GM12878 (cell line): Measurements from ENCODE around the gene MAPT. TPM values are rescaled to one million over a fixed set of nuclear protein-coding genes. Genes with fewer than 3 reads are reported as not detected.

Experiments
- ATAC-seq: fragments of 200-7000 bp; cut with Tn5 transposase; 3 replicates; pipeline ENCODE4 v1.9.1; 2020; ENCODE audit warnings: mild to moderate bottlenecking, moderate library complexity
- BruUV-seq: library from RNA; stranded (reverse); fragments of 400-500 nt; replicated peaks from 2 replicates; lab custom pipeline; 2021; lab: Mats Ljungman, UMichigan
- CTCF ChIA-PET: fragments of 300-600 bp; sonication (Branson Sonifier 250); formaldehyde crosslinking; extraction: SDS; loops from one replicate; lab custom pipeline; 2021; ENCODE audit warnings: inconsistent platforms; lab: Yijun Ruan, JAX
- POLR2A ChIA-PET: fragments of 350-600 bp; formaldehyde crosslinking; extraction: SDS; loops from one replicate; lab custom pipeline; 2021; ENCODE audit warnings: inconsistent platforms; lab: Charles Lee
- RAD21 ChIA-PET: fragments of 300-600 bp; sonication (Branson Sonifier 250); formaldehyde crosslinking; loops from one replicate; lab custom pipeline; 2023; ENCODE audit warnings: antibody characterized with exemption; ENCODE audit not compliant: unreplicated experiment; lab: Charles Lee
- SMC1A ChIA-PET: fragments of 300-600 bp; sonication (Branson Sonifier 250); formaldehyde crosslinking; loops from one replicate; lab custom pipeline; 2023; ENCODE audit not compliant: unreplicated experiment, uncharacterized antibody; lab: Charles Lee
- DNase-seq: peaks from one replicate; pipeline ENCODE4 v3.0.0-alpha.2; 2011; ENCODE audit warnings: low read depth, low spot score
- FAIRE-seq: peaks from 3 replicates; lab custom pipeline; 2011; peaks lifted over from hg19 to GRCh38; lab: Jason Lieb, UNC
- H2AFZ ChIP-seq: 2 replicates; pipeline ENCODE4 v1.6.0; 2011; ENCODE audit warnings: low read depth, low read length, control low read depth; ENCODE audit not compliant: control insufficient read depth
- H3K27ac ChIP-seq: 2 replicates; pipeline ENCODE4 v1.5.1; 2011; ENCODE audit warnings: control low read depth; ENCODE audit not compliant: control insufficient read depth, insufficient read depth
- H3K27me3 ChIP-seq, 2 experiments: replicated peaks in 1 of 2; 2 replicates each; pipeline versions ENCODE4 v1.6.0 to v1.6.1; 2011; ENCODE audit warnings: low read length in 1 of 2; ENCODE audit not compliant: control insufficient read depth in 2 of 2, insufficient read depth in 2 of 2
- H3K36me3 ChIP-seq, 2 experiments: 2 replicates each; pipeline ENCODE4 v1.5.1; 2011; ENCODE audit warnings: low read length in 1 of 2; ENCODE audit not compliant: control insufficient read depth in 2 of 2, insufficient read depth in 2 of 2
- H3K4me1 ChIP-seq: 2 replicates; pipeline ENCODE4 v1.6.1; 2011; ENCODE audit warnings: mild to moderate bottlenecking, low read length, moderate library complexity, mixed read lengths; ENCODE audit not compliant: control insufficient read depth, insufficient read depth
- H3K4me2 ChIP-seq: 2 replicates; pipeline ENCODE4 v1.6.0; 2011; ENCODE audit warnings: control low read depth; ENCODE audit not compliant: control insufficient read depth, insufficient read depth
- H3K4me3 ChIP-seq: fragments of 200-600 bp; sonication (generic); 2 replicates; pipeline ENCODE4 v1.5.1; 2016
- H3K79me2 ChIP-seq: 2 replicates; pipeline ENCODE4 v1.6.0; 2011; ENCODE audit warnings: low read length; ENCODE audit not compliant: control insufficient read depth, insufficient read depth
- H3K9ac ChIP-seq: 2 replicates; pipeline ENCODE4 v1.8.0; 2011; ENCODE audit warnings: low read length, control low read depth, mixed read lengths; ENCODE audit not compliant: control insufficient read depth, insufficient read depth
- H3K9me3 ChIP-seq: replicated peaks from 3 replicates; pipeline ENCODE4 v1.5.1; 2011; ENCODE audit warnings: mild to moderate bottlenecking, low read length; ENCODE audit not compliant: control insufficient read depth, insufficient read depth
- H4K20me1 ChIP-seq: 2 replicates; pipeline ENCODE4 v1.6.0; 2011; ENCODE audit not compliant: control insufficient read depth, insufficient read depth
- ASH2L ChIP-seq: fragments of 300-600, 200-600 bp; sonication (generic); IDR thresholded peaks from 2 replicates; pipeline ENCODE4 v1.6.1; 2017; ENCODE audit warnings: low read depth, mild to moderate bottlenecking, borderline replicate concordance
- DPF2 ChIP-seq: fragments of 450-650 bp; IDR thresholded peaks from 2 replicates; pipeline ENCODE4 v1.6.1; 2017; ENCODE audit warnings: mild to moderate bottlenecking
- EED ChIP-seq: sonication (generic); IDR thresholded peaks from 2 replicates; pipeline ENCODE4 v1.6.1; 2016; ENCODE audit warnings: antibody characterized with exemption, low read depth
- HDGF ChIP-seq: fragments of 450-650 bp; IDR thresholded peaks from 2 replicates; pipeline ENCODE4 v1.6.1; 2016; ENCODE audit warnings: antibody characterized with exemption
- IKZF2 ChIP-seq, 2 experiments: fragments of 450-650 bp; IDR thresholded peaks; 2 replicates each; pipeline ENCODE4 v1.6.1; 2017; ENCODE audit warnings: mild to moderate bottlenecking in 2 of 2, moderate library complexity in 2 of 2
- JUNB ChIP-seq: IDR thresholded peaks from 2 replicates; pipeline ENCODE4 v1.6.1; 2016; ENCODE audit warnings: antibody characterized with exemption, mild to moderate bottlenecking
- MTA2 ChIP-seq: fragments of 450-650 bp; IDR thresholded peaks from 2 replicates; pipeline ENCODE4 v1.6.1; 2016; ENCODE audit warnings: low read depth, mild to moderate bottlenecking, moderate library complexity
- NFYA ChIP-seq: IDR thresholded peaks from 2 replicates; pipeline ENCODE4 v1.6.1; 2011; ENCODE audit warnings: low read depth, mild to moderate bottlenecking, low read length, improper control_type of control experiment, borderline replicate concordance
- POU2F2 ChIP-seq: IDR thresholded peaks from 3 replicates; pipeline ENCODE4 v1.6.1; 2011; ENCODE audit warnings: low read depth, mild to moderate bottlenecking, low read length, borderline replicate concordance
- RUNX3 ChIP-seq: IDR thresholded peaks from 2 replicates; pipeline ENCODE4 v1.6.1; 2012; ENCODE audit warnings: low read length, inconsistent platforms
- SPI1 ChIP-seq: IDR thresholded peaks from 2 replicates; pipeline ENCODE4 v1.6.1; 2011; ENCODE audit warnings: low read depth, mild to moderate bottlenecking, low read length, moderate library complexity, borderline replicate concordance; ENCODE audit not compliant: insufficient read depth
- SREBF2 ChIP-seq: IDR thresholded peaks from 2 replicates; pipeline ENCODE4 v1.6.1; 2012; ENCODE audit warnings: mild to moderate bottlenecking, low read length
- TAF1 ChIP-seq: IDR thresholded peaks from 2 replicates; pipeline ENCODE4 v1.6.1; 2011; ENCODE audit warnings: mild to moderate bottlenecking, low read depth, low read length, borderline replicate concordance
- TCF12 ChIP-seq: IDR thresholded peaks from 2 replicates; pipeline ENCODE4 v1.6.1; 2011; ENCODE audit warnings: low read depth, mild to moderate bottlenecking, low read length
- TCF7 ChIP-seq: IDR thresholded peaks from 2 replicates; pipeline ENCODE4 v1.6.1; 2014; ENCODE audit warnings: antibody characterized with exemption, borderline replicate concordance
- ZSCAN29 ChIP-seq: fragments of 450-650 bp; IDR thresholded peaks from 2 replicates; pipeline ENCODE4 v1.6.1; 2017; ENCODE audit warnings: mild to moderate bottlenecking, moderate library complexity
- WGBS: methylation state at CpG from one replicate; pipeline ENCODE4 v1.1.6; 2016; ENCODE audit warnings: low lambda C conversion rate; ENCODE audit not compliant: insufficient replicate concordance, insufficient coverage; ENCODE audit errors: missing lambda C conversion rate; 5-methylcytosine and 5-hydroxymethylcytosine counted together
- in situ Hi-C: fragments of 300-500 bp; cut with MboI; formaldehyde crosslinking; loops from 9 replicates; pipeline ENCODE4 v1.14.3; 2018; ENCODE audit warnings: mixed read lengths
- intact Hi-C: fragments of 100-400 bp; cut with micrococcal nuclease; formaldehyde crosslinking; loops from one replicate; pipeline ENCODE4 v1.14.2; 2022; ENCODE audit not compliant: unreplicated experiment
- polyA plus RNA-seq, 11 experiments: library from polyadenylated mRNA; depleted of rRNA in 4 of 11; unstranded in 6 of 11; stranded (reverse) in 5 of 11; fragments of >200 nt; fragmentation: Nextera tagmentation in 4 of 11; fragmentation: Illumina TruSeq in 1 of 11; extraction: Ambion mirVana in 4 of 11; extraction: Trizol in 1 of 11; gene quantifications; 1 replicate in 1 of 11; 2 replicates in 10 of 11; pipeline versions ENCODE4 v1.2.1 to v1.2.3, GENCODE V29; 2011 to 2016; ENCODE audit warnings: inconsistent platforms in 2 of 11, missing spikeins in 2 of 11, low read depth in 1 of 11
- total RNA-seq, 4 experiments: library from RNA; depleted of rRNA in 3 of 4; stranded (reverse); fragments of >200 nt in 3 of 4; fragmentation: Illumina TruSeq in 1 of 4; extraction: Trizol in 1 of 4; gene quantifications; 2 replicates each; pipeline versions ENCODE4 v1.2.1 to v1.2.3, GENCODE V29; 2013 to 2021
- TF ChIP-seq, protein P1 (sequence below): fragments of 450-650 bp; IDR thresholded peaks from 2 replicates; pipeline ENCODE4 v1.6.1; 2016; ENCODE audit warnings: mild to moderate bottlenecking
- TF ChIP-seq, protein P2 (sequence below): fragments of 450-650 bp; formaldehyde crosslinking; IDR thresholded peaks from 2 replicates; pipeline ENCODE4 v1.4.0; 2020; ENCODE audit warnings: mild to moderate bottlenecking, moderate library complexity

Gene MAPT
- total and polyA plus RNA-seq, 10 of the 15 experiments (the other 5 are each of a cell fraction or from before 2014, with no cell fraction given), result under 0.01 to 0.05 (median 0.03) TPM; not detected in 7

DNA sequence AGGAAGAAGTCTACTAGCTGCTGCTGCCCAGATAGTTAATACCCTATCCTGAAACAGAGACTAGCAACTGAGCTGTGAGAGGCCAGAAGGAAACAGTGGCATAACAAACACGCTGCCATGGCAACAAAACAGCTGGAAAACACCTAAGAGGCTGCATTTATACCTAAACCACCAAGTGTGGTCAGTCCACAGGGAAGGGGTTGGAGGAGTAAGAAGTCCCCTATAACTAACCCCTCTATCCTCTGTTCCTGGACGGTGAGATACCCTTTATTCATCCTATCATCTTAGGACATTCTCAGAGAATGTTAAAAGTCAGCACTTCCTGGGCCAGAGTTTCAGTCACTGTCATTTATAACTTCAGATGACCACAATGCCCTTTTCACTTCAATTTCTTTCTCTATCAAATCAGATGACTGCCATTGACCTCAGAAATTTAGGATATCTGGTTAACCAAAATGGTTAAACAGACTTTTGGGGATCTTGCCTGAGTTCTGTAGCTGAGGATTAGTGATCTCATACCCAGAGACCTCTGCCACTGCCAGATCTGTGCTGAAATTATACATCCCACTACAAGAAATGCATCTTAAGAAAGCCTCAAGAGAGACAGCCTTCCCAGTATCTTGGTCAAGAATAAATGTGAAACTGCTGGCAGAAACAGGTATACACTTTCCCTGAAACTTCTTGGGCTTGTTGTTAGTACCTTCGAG, 140.9 kb downstream of the MAPT start:
- ChIA-PET CTCF (interaction anchor here (0.7 to 4.4 kb wide), 9 partner anchors 9 to 178 kb away, joined by 3 to 38 read pairs (median 4); no protein-coding TSS in a partner anchor), POLR2A (no interaction called here), SMC1A (interaction anchor here (0.9 to 2.0 kb wide), 7 partner anchors 9 to 178 kb away, joined by 3 to 9 read pairs (median 3); no protein-coding TSS in a partner anchor), RAD21 (interaction anchor here (0.6 to 1.2 kb wide), 6 partner anchors 10 to 252 kb away, joined by 3 to 5 read pairs (median 3); no protein-coding TSS in a partner anchor)
- H3K27me3 ChIP-seq, result no peaks in the 10 kb centered on the region
- H3K9me3 ChIP-seq, result no peaks in the 10 kb centered on the region
- peak; percentile 65 for FAIRE-seq
- intact Hi-C loops (no loop called here), in situ Hi-C loops (no loop called here)
- H3K4me1 ChIP-seq, result peaks cover 15% of the 10 kb centered on the region
- H3K27ac ChIP-seq, result peak overlapping the region; percentile 1; the same call in 1 of the 2 replicates
- H3K4me3 ChIP-seq, result no peak overlapping the region
- H3K36me3 ChIP-seq, result peaks cover 40 to 58% of the 10 kb centered on the region in 2 experiments
- no peaks in the 10 kb centered on the region for H4K20me1 ChIP-seq
- DNase-seq, result no peak
- 52% methylated on average over 3 of the region's 3 CpGs for WGBS
- BruUV-seq, result no TSS peak
- no peak overlapping the region for H2AFZ ChIP-seq
- no peak overlapping the region for H3K9ac ChIP-seq
- H3K79me2 ChIP-seq, result no peaks in the 10 kb centered on the region
- ATAC-seq, result peak; percentile 88
- peak overlapping the region; percentile 38 for H3K4me2 ChIP-seq
- no peak for TF ChIP-seq ZSCAN29
- TF ChIP-seq, protein P1, sequence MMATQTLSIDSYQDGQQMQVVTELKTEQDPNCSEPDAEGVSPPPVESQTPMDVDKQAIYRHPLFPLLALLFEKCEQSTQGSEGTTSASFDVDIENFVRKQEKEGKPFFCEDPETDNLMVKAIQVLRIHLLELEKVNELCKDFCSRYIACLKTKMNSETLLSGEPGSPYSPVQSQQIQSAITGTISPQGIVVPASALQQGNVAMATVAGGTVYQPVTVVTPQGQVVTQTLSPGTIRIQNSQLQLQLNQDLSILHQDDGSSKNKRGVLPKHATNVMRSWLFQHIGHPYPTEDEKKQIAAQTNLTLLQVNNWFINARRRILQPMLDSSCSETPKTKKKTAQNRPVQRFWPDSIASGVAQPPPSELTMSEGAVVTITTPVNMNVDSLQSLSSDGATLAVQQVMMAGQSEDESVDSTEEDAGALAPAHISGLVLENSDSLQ, result peak; percentile 37; the same call in 1 of the 2 replicates
- TF ChIP-seq MTA2, result no peak
- peak; percentile 63; the same call in 1 of the 2 replicates for TF ChIP-seq EED
- peak; percentile 16; the same call in 1 of the 2 replicates for TF ChIP-seq DPF2
- TF ChIP-seq TCF12, result 0 out of 2 replicates have a peak, but pooled peaks have one; percentile 23
- no peak for TF ChIP-seq NFYA
- TF ChIP-seq JUNB, result peak; percentile 16; the same call in 1 of the 2 replicates
- no peak for TF ChIP-seq POU2F2
- peak; percentile 63 to 72 for TF ChIP-seq IKZF2 (IDR thresholded peaks at IDR 0.05)
- TF ChIP-seq, protein P2, sequence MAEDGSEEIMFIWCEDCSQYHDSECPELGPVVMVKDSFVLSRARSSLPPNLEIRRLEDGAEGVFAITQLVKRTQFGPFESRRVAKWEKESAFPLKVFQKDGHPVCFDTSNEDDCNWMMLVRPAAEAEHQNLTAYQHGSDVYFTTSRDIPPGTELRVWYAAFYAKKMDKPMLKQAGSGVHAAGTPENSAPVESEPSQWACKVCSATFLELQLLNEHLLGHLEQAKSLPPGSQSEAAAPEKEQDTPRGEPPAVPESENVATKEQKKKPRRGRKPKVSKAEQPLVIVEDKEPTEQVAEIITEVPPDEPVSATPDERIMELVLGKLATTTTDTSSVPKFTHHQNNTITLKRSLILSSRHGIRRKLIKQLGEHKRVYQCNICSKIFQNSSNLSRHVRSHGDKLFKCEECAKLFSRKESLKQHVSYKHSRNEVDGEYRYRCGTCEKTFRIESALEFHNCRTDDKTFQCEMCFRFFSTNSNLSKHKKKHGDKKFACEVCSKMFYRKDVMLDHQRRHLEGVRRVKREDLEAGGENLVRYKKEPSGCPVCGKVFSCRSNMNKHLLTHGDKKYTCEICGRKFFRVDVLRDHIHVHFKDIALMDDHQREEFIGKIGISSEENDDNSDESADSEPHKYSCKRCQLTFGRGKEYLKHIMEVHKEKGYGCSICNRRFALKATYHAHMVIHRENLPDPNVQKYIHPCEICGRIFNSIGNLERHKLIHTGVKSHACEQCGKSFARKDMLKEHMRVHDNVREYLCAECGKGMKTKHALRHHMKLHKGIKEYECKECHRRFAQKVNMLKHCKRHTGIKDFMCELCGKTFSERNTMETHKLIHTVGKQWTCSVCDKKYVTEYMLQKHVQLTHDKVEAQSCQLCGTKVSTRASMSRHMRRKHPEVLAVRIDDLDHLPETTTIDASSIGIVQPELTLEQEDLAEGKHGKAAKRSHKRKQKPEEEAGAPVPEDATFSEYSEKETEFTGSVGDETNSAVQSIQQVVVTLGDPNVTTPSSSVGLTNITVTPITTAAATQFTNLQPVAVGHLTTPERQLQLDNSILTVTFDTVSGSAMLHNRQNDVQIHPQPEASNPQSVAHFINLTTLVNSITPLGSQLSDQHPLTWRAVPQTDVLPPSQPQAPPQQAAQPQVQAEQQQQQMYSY (CRISPR knock-in tag), result no peak
- TF ChIP-seq HDGF, result 0 out of 2 replicates have a peak, but pooled peaks have one; percentile 17
- no peak for TF ChIP-seq TCF7
- TF ChIP-seq SREBF2, result no peak
- peak; percentile 73 for TF ChIP-seq RUNX3
- TF ChIP-seq TAF1, result no peak
- 0 out of 2 replicates have a peak, but pooled peaks have one; percentile 24 for TF ChIP-seq SPI1
- no peak for TF ChIP-seq ASH2L
